Measurements from ENCODE around the gene IQCK.

The IQCK gene

GRCh38 chr16:19706846-19707245 is 11.2 kb upstream of the IQCK start:
- TF ChIP-seq HDGF (IDR thresholded peaks at IDR 0.05; ENCODE audit: borderline replicate concordance), result no peak
- no peak for TF ChIP-seq FOXK2 (IDR thresholded peaks at IDR 0.05)
- TF ChIP-seq FOXA1 (IDR thresholded peaks at IDR 0.05), result no peak
- no peak for TF ChIP-seq L3MBTL2 (conservative IDR thresholded peaks at IDR 0.05)
- no peak for TF ChIP-seq LEF1 (IDR thresholded peaks at IDR 0.05; ENCODE audit: borderline replicate concordance)
- TF ChIP-seq ARNT (IDR thresholded peaks at IDR 0.05), result no peak
- TF ChIP-seq, protein P1, sequence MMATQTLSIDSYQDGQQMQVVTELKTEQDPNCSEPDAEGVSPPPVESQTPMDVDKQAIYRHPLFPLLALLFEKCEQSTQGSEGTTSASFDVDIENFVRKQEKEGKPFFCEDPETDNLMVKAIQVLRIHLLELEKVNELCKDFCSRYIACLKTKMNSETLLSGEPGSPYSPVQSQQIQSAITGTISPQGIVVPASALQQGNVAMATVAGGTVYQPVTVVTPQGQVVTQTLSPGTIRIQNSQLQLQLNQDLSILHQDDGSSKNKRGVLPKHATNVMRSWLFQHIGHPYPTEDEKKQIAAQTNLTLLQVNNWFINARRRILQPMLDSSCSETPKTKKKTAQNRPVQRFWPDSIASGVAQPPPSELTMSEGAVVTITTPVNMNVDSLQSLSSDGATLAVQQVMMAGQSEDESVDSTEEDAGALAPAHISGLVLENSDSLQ (IDR thresholded peaks at IDR 0.05), result no peak
- no peak for TF ChIP-seq ELF4 (IDR thresholded peaks at IDR 0.05)
- ChIA-PET POLR2A (interaction anchor here (1.8 kb wide), 1 partner anchor 10 kb away, joined by 4 read pairs; no protein-coding TSS in a partner anchor), CTCF (interaction anchor here (0.5 to 0.6 kb wide), 2 partner anchors 11 to 662 kb away, joined by 5 to 8 read pairs; no protein-coding TSS in a partner anchor)
- DNase-seq (ENCODE audit: extremely low spot score), result no peak

DNA sequence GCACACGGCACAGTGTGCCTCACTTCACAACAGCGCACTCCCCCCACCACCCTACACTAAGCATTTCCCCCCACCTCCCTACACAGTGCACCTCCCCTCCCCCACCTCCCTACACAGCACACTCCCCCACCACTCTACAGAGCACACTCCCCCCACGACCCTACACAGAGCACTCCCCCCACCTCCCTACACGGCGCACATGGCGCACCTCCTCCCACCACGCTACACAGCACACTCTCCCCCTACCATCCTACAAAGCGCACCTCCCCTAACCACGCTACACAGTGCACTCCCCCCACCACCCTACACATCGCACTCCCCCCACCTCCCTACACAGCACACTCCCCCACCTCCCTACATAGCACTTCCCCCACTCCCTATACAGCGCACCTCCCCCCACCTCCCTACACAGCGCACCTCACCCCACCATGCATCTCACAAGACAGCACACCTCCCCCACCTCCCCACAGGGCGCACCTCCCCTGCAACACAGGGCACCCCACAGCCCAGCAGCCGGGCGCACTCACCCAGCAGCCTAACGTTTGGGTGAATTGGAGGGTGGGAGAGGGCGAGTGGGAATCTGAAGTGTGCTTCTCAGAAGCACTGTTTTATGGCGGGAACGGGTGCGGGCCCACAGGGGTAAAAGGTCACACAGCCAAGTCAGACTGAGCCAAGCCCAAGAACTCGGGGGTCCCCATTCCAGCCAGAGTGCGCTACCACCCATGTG is 10.3 kb upstream of the IQCK start:
- no peak for DNase-seq (ENCODE audit: extremely low spot score)
- CTCF ChIA-PET, result no interaction called here
- no peak for TF ChIP-seq LEF1 (IDR thresholded peaks at IDR 0.05; ENCODE audit: borderline replicate concordance)
- TF ChIP-seq, protein P1 (IDR thresholded peaks at IDR 0.05), result no peak
- POLR2A ChIA-PET, result interaction anchor here (1.8 kb wide), 1 partner anchor 11 kb away, joined by 4 read pairs; no protein-coding TSS in a partner anchor

DNA sequence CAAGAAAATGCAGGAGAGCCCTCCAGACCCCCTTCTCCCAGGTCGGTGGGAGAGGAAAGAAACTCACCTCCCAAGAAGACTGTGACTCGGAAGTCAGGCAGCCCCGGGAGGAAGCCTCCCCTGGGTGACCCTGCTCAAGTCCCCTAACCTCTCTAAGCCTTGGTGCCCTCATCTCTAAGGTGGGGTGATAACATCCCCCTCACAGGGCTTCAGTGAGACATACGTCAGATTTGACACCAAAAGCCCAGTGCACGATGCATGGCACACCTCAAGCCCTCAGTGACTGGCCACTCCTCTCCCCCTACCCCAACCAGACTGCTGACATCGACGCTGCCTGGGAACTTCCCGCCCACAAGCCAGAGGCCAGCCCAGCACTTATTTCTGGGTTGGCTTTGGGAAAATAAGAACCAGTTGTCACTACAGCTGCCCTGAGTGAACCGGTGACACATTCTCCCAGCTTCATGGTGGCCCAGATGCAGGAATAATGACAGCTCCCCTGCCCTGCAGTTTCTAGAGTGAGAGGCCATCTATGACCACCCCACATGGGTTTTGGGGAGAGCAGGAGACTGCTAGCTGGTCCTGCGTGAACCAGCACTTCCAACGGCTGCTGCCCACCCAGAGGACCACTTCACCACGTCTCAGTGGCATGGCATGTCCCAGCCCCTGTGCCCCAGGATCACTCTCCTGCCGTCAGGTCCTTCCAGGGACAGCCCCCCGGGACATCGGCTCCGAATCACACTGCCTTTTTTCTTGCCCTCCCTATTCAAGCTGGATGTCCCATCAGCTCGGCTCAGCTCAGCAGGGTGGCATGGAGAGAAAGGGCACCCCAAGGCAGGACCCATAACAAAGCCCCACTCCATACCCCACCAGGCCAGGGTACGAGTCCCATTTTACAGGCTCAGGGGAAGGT is 9.5 kb upstream of the IQCK start:
- CTCF ChIA-PET, result interaction anchor here (1.3 kb wide), 1 partner anchor 178 kb away, joined by 3 read pairs; no protein-coding TSS in a partner anchor
- POLR2A ChIA-PET, result no interaction called here
- no peak for DNase-seq (ENCODE audit: extremely low spot score)
- TF ChIP-seq SP1 (IDR thresholded peaks at IDR 0.05) (no peak), ARNT (IDR thresholded peaks at IDR 0.05) (no peak), TARDBP (IDR thresholded peaks at IDR 0.05) (no peak), LEF1 (IDR thresholded peaks at IDR 0.05; ENCODE audit: borderline replicate concordance) (no peak)

- no peak for TF ChIP-seq CTBP1 (IDR thresholded peaks at IDR 0.05; ENCODE audit: borderline replicate concordance)
- TF ChIP-seq, protein P1 (IDR thresholded peaks at IDR 0.05), result no peak
- TF ChIP-seq TARDBP (IDR thresholded peaks at IDR 0.05), result no peak
- no peak for TF ChIP-seq LEF1 (IDR thresholded peaks at IDR 0.05; ENCODE audit: borderline replicate concordance)
- no peak for TF ChIP-seq ARNT (IDR thresholded peaks at IDR 0.05)
- no peak for TF ChIP-seq L3MBTL2 (conservative IDR thresholded peaks at IDR 0.05)
- no peak for TF ChIP-seq NFRKB (IDR thresholded peaks at IDR 0.05)
- TF ChIP-seq SP1 (IDR thresholded peaks at IDR 0.05), result no peak
- POLR2A ChIA-PET, result no interaction called here
- CTCF ChIA-PET, result interaction anchor here (1.3 kb wide), 1 partner anchor 177 kb away, joined by 3 read pairs; no protein-coding TSS in a partner anchor
- no peak for DNase-seq (ENCODE audit: extremely low spot score)
Measured at GRCh38 chr16:19709381-19710136, 8.5 kb upstream of the IQCK start.

DNA sequence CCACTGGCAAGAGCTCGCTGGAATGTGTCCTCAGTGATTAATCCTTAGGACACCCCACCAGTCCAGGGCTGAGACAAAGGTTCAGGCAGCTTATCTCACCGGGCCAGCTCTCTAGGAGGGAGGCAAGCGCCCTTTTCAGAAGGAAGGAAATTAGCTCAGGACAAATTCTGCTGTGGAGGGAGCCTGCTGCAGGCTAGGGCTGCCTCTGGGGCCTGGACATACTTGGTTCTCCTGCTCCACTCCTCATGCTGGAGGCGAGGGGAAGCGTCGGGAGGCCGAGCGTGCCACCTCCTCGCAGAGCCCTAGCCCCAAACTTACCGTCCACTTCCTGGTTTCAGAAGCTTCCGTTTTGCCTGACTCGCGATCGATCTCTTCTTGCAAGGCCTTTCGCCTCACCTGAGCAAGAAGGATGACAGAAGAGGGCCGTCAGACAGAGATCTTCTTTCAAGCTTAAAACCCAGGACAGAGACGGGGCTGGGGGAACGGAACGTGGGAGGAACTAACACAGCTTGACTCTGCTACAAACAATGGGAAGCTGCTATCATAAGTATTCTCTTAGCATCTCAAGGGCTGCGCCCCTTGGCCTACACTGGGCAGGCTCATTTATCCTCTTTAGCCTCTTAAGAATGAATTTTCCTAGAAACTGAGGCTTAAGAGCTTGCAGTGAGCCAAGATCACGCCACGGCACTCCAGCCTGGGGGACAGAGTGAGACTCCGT is 7.7 kb upstream of the IQCK start:
- DNase-seq (ENCODE audit: extremely low spot score), result no peak
- CTCF ChIA-PET, result interaction anchor here (1.3 kb wide), 1 partner anchor 176 kb away, joined by 3 read pairs; no protein-coding TSS in a partner anchor
- TF ChIP-seq FOXK2 (IDR thresholded peaks at IDR 0.05) (no peak), SP1 (IDR thresholded peaks at IDR 0.05) (no peak), FOXM1 (IDR thresholded peaks at IDR 0.05; ENCODE audit: borderline replicate concordance) (no peak), SUZ12 (IDR thresholded peaks at IDR 0.05) (no peak), HDGF (IDR thresholded peaks at IDR 0.05; ENCODE audit: borderline replicate concordance) (no peak), ELF4 (IDR thresholded peaks at IDR 0.05) (no peak), LEF1 (IDR thresholded peaks at IDR 0.05; ENCODE audit: borderline replicate concordance) (no peak), CTBP1 (IDR thresholded peaks at IDR 0.05; ENCODE audit: borderline replicate concordance) (no peak), ARNT (IDR thresholded peaks at IDR 0.05) (no peak), TARDBP (IDR thresholded peaks at IDR 0.05) (no peak), ZNF384 (IDR thresholded peaks at IDR 0.05) (no peak), L3MBTL2 (conservative IDR thresholded peaks at IDR 0.05) (no peak), BHLHE40 (IDR thresholded peaks at IDR 0.05; ENCODE audit: borderline replicate concordance) (no peak), NFRKB (IDR thresholded peaks at IDR 0.05) (no peak)
- TF ChIP-seq, protein P1 (IDR thresholded peaks at IDR 0.05), result no peak
- POLR2A ChIA-PET, result no interaction called here
